Lower leg skin (tissue), 3 donors: Measurements from ENCODE around the gene RMC1.

Experiments
- CTCF ChIP-seq, 3 donors: fragments of 450-650 bp; IDR thresholded peaks; one replicate each; pipeline ENCODE4 v1.5.1; 2016; ENCODE audit warnings: antibody characterized with exemption in 3 of 3, mild to moderate bottlenecking in 3 of 3, moderate library complexity in 2 of 3
- POLR2A ChIP-seq, 2 donors: fragments of 450-650 bp; IDR thresholded peaks; one replicate each; pipeline ENCODE4 v1.6.1; 2016 to 2017; ENCODE audit warnings: antibody characterized with exemption in 2 of 2, mild to moderate bottlenecking in 1 of 2, moderate library complexity in 1 of 2

DNA sequence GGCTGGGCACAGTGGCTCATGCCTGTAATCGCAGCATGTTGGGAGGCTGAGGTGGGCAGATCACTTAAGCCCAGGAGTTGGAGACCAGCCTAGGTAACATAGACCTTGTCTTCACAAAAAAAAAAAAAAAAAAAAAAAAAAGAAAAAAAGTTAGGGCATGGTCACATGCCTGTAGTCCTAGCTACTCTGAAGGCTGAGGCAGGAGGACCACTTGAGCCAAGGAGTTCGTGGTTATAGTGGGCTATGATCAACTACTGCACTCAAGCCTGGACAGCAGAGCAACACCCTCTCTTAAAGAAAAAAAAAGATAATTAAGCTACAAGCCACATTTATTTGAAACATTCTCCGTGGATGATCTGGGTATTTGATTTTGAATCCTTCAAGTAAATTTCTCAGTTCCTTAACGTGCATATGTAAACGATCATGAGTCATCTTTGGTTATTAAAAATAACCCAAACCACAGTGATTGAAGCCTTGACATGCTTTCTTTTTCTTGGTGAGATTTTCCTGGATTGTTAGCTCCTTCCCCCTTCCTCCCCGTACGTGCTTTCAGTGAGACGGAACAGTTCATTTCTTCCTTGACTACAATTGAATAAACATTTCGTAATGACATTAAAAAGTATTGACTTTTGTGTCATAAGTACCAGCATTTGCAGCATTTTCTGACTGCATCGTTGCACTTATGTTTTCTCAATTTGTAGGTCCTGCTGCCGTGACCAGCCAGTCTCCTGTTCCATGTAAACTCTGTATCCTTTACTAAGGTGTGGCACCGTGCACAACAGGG is 20.3 kb downstream of the RMC1 start:
- TF ChIP-seq CTCF (IDR thresholded peaks at IDR 0.05) (no peak), POLR2A (IDR thresholded peaks at IDR 0.05) (no peak)
